ES-I3 (cell line): Measurements from ENCODE around the gene KDM5B.

ENCODE experiments used
- H3K36me3 ChIP-seq: 2 replicates; pipeline ENCODE4 v1.6.1; 2013; ENCODE audit warnings: mild to moderate bottlenecking, low read length, control low read depth, moderate library complexity; ENCODE audit not compliant: insufficient read depth
- H3K4me1 ChIP-seq: 2 replicates; pipeline ENCODE4 v1.6.1; 2013; ENCODE audit warnings: mild to moderate bottlenecking, control low read depth, low read length; ENCODE audit not compliant: insufficient read depth
- H3K9ac ChIP-seq: 2 replicates; pipeline ENCODE4 v1.6.1; 2013; ENCODE audit warnings: low read depth, mild to moderate bottlenecking, low read length, moderate library complexity
- H3K9me3 ChIP-seq: 2 replicates; pipeline ENCODE4 v1.6.1; 2013; ENCODE audit warnings: mild to moderate bottlenecking, low read length, moderate library complexity; ENCODE audit not compliant: control insufficient read depth, insufficient read depth

Gene KDM5B

GRCh38 chr1:202703191-202703590 is 105.0 kb downstream of the KDM5B start:
- Histone ChIP-seq H3K36me3 (no peaks in the 10 kb centered on the region), H3K4me1 (no peaks in the 10 kb centered on the region), H3K9me3 (no peaks in the 10 kb centered on the region; the same call in 1 of the 2 replicates), H3K9ac (no peak overlapping the region)

DNA sequence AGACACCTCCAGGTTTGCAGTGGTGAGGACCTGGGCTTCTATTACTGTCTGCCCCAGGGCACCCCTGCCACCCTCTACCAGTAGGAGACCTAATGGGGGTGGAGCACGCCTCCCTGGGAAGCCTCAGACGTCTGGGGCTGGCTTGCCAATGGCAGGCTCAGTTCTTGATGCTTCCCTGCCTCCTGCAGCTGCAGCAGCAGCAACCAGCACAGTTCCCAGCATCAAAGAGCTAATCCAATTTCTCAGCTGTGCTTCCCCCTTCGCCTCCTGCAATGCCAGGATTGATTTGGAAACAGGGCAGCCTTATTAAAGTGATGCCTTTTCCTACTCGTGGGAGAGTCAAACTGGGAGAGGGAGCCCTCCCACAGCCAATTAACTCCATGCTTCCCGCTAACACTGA is 106.1 kb downstream of the KDM5B start:
- no peak overlapping the region for H3K9ac ChIP-seq
- no peaks in the 10 kb centered on the region; the same call in 1 of the 2 replicates for H3K9me3 ChIP-seq
- no peaks in the 10 kb centered on the region for H3K36me3 ChIP-seq
- no peaks in the 10 kb centered on the region for H3K4me1 ChIP-seq

- no peaks in the 10 kb centered on the region for H3K4me1 ChIP-seq
- H3K9me3 ChIP-seq: no peaks in the 10 kb centered on the region; the same call in 1 of the 2 replicates
- H3K36me3 ChIP-seq: no peaks in the 10 kb centered on the region
- H3K9ac ChIP-seq: no peak overlapping the region
Measured at GRCh38 chr1:202701200-202701599, 107.0 kb downstream of the KDM5B start.

DNA sequence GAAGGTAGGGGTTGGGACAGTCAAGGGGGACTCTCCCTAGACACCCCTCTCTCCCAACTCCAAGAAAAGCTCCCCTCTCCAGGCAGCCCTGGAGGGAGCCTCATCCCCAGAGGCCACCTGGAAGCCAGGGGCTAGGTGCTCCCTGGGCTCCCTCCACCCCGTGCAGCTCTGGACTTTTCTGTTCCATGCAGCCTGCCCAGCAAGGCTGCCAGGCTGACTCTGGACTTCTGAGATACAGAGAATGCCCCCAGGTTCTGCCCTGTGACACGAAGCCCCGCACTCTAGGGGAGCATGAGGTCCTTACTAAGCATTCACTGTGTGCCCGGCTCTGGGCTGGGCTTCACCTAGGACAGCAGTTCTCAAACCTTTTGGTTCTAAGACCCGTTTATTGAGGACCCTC is 108.2 kb downstream of the KDM5B start:
- H3K9ac ChIP-seq: no peak overlapping the region
- H3K4me1 ChIP-seq: no peaks in the 10 kb centered on the region
- H3K9me3 ChIP-seq: no peaks in the 10 kb centered on the region
- no peaks in the 10 kb centered on the region for H3K36me3 ChIP-seq

DNA sequence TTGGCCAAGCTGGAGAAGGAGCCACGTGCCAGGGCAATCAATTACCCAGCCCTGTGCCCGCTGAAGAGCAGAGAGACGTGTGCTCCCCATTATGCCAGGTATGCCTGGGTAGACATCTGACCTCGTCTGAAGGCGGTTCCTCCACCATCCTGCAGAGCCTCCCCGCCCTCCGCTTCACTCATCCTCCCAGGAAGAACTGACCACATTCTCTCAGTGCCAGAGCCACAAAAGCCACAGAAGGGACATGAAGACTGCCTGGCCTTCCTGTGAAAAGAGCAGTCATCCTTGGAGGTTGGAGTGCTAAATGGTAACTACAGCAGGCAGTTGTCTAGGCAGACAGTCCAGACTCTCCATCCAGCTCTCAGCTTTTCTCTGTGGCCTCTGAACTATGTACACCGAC is 109.9 kb downstream of the KDM5B start:
- Histone ChIP-seq H3K36me3 (no peaks in the 10 kb centered on the region), H3K9me3 (no peaks in the 10 kb centered on the region), H3K4me1 (no peaks in the 10 kb centered on the region), H3K9ac (no peak overlapping the region)

DNA sequence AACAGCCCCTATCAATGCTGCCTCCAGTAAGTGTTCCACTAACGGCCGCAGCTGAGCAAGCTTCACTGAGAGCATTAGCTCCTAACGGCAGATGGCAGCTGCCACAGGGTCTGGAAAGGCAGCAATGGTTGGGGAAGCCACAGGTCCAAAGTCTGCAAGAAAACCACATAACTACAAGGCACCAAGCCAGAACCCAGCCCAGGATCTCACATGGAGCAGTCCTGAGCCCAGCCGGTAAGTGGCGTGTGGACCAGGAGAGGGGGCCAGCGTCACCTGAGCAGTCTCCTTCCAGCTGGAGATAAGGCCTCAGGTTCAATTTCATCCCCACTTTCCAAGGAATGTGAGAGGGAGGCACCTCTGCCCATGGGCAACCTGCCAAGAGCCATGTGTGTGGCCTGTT is 111.2 kb downstream of the KDM5B start:
- Histone ChIP-seq H3K9ac (no peak overlapping the region), H3K9me3 (no peaks in the 10 kb centered on the region), H3K4me1 (no peaks in the 10 kb centered on the region), H3K36me3 (no peaks in the 10 kb centered on the region)

GRCh38 chr1:202694314-202694713 is 113.9 kb downstream of the KDM5B start:
- Histone ChIP-seq H3K9ac (no peak overlapping the region), H3K9me3 (no peaks in the 10 kb centered on the region), H3K36me3 (no peaks in the 10 kb centered on the region), H3K4me1 (no peaks in the 10 kb centered on the region)

DNA sequence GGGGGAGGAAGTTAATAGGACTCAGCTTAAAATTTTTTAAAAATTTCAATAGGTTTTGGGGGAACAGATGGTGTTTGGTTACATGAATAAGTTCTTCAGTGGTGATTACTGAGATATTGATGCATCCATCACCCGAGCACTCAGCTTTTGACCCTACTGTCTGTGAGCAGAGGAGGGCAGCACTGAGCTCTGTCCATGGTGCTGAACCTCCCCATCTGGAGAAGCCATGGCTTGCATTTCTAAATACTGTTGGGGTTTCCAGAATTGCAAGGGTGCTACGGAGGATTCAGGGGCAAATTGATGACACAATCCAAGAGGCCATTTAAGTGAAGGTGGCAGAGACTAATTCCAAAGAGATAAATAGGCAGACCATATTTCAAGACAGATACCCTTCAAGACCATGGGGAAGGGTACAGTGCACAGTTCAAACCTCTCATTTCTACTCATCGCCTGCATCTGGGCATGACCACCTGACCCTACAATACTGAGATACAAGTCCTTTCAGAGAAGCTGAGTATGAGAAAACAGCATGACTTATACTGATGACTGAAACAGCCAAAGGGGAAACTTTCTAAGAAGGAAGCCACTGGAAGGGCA is 115.2 kb downstream of the KDM5B start:
- Histone ChIP-seq H3K9me3 (no peaks in the 10 kb centered on the region), H3K36me3 (no peaks in the 10 kb centered on the region), H3K9ac (no peak overlapping the region), H3K4me1 (no peaks in the 10 kb centered on the region)

DNA sequence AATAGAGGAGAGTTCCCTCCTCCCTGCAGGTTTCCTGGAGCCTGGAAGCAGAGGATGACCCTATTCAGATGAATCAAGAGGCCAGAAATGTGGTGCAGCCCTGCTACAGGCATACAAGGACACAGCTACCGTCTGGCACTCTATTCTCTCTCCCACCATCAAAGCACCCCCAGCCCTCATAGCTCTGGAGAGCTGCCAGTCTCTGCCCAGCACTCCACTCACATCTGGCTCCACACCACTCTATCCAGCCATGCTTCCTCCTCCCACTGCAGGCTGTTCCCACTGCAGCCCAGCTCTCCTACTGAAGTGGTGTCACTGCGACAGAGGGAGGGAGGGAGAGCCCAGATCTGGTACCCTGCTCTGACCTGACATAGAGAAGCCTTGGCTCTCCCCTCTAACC is 116.4 kb downstream of the KDM5B start:
- H3K4me1 ChIP-seq: no peaks in the 10 kb centered on the region
- H3K36me3 ChIP-seq: no peaks in the 10 kb centered on the region
- H3K9ac ChIP-seq: no peak overlapping the region
- no peaks in the 10 kb centered on the region for H3K9me3 ChIP-seq

GRCh38 chr1:202689493-202690342 is 118.5 kb downstream of the KDM5B start:
- H3K4me1 ChIP-seq: no peaks in the 10 kb centered on the region; the same call in 1 of the 2 replicates
- H3K36me3 ChIP-seq: no peaks in the 10 kb centered on the region
- no peak overlapping the region for H3K9ac ChIP-seq
- no peaks in the 10 kb centered on the region for H3K9me3 ChIP-seq

DNA sequence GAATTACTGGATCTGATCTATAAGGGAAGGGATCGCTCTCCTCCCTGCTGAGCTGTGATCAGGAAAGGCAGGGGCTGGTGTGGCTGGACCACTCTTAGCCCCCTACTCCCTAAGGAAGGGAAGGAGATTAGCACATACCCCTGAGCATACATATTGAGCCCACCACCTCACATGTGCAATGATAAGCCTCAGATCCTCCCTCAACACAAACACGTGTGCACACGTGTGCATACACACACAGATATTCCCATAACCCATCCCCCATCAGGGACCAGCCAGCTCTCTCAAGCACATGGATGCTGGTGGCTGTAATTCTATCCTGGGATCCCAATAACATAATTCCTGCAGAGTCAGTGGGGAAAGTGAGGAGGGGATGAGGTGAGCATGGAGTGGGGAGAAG is 119.1 kb downstream of the KDM5B start:
- Histone ChIP-seq H3K9ac (no peak overlapping the region), H3K4me1 (no peaks in the 10 kb centered on the region; the same call in 1 of the 2 replicates), H3K9me3 (no peaks in the 10 kb centered on the region), H3K36me3 (no peaks in the 10 kb centered on the region)

DNA sequence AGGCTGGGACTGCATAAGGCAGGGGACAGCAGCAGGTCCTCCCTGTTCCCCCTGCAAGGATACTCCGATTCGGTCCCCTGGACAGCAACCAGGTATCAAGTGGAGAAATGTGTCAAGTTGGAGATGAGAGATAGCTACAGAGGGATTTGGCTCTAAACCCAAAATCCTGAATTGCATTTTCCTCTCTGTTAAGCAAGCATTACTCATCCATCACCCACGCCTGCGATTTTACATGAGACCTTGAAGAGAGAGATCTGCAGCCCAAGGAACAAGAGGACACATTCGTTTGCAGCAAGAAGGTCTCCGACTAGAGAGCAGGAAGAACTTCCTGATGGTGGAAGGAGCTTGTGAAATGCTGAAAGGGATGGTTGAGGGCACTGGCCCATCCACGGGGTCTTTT is 119.8 kb downstream of the KDM5B start:
- Histone ChIP-seq H3K9ac (no peak overlapping the region), H3K4me1 (no peaks in the 10 kb centered on the region; the same call in 1 of the 2 replicates), H3K36me3 (no peaks in the 10 kb centered on the region), H3K9me3 (no peaks in the 10 kb centered on the region)

DNA sequence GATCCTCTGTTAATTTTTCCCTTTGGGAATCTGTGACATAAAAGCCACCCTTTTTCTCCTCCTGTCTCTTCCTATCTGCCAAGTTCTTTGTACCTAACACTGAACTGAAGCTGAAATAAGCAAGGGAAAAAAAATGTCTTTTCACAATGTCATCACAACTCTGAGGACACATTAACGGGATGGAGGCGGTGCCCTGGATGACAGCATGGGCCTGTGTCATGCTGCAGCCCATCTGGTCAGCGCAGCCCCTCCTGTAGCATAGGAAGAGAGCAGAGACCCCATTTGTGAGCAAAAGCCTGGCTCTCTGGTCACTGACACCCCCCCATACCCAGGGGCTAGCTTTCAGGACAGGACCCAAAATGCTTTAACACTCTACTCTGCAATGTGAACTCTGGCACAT is 120.4 kb downstream of the KDM5B start:
- no peaks in the 10 kb centered on the region for H3K9me3 ChIP-seq
- H3K4me1 ChIP-seq: no peaks in the 10 kb centered on the region; the same call in 1 of the 2 replicates
- H3K9ac ChIP-seq: no peak overlapping the region
- H3K36me3 ChIP-seq: no peaks in the 10 kb centered on the region

GRCh38 chr1:202687370-202687769 is 120.9 kb downstream of the KDM5B start:
- no peaks in the 10 kb centered on the region; the same call in 1 of the 2 replicates for H3K4me1 ChIP-seq
- H3K9ac ChIP-seq: no peak overlapping the region
- H3K9me3 ChIP-seq: no peaks in the 10 kb centered on the region
- no peaks in the 10 kb centered on the region for H3K36me3 ChIP-seq

- Histone ChIP-seq H3K9ac (no peak overlapping the region), H3K9me3 (no peaks in the 10 kb centered on the region), H3K4me1 (no peaks in the 10 kb centered on the region; the same call in 1 of the 2 replicates), H3K36me3 (no peaks in the 10 kb centered on the region)
Measured at GRCh38 chr1:202685641-202686040, 122.6 kb downstream of the KDM5B start.
